ENCODE measurements around the gene ID2. TPM values are rescaled to one million over a fixed set of nuclear protein-coding genes. Genes with fewer than 3 reads are reported as not detected.

Gene ID2
- total and polyA plus RNA-seq, 3 experiments from 2014 or later, result 162 to 378 (median 165) TPM

DNA sequence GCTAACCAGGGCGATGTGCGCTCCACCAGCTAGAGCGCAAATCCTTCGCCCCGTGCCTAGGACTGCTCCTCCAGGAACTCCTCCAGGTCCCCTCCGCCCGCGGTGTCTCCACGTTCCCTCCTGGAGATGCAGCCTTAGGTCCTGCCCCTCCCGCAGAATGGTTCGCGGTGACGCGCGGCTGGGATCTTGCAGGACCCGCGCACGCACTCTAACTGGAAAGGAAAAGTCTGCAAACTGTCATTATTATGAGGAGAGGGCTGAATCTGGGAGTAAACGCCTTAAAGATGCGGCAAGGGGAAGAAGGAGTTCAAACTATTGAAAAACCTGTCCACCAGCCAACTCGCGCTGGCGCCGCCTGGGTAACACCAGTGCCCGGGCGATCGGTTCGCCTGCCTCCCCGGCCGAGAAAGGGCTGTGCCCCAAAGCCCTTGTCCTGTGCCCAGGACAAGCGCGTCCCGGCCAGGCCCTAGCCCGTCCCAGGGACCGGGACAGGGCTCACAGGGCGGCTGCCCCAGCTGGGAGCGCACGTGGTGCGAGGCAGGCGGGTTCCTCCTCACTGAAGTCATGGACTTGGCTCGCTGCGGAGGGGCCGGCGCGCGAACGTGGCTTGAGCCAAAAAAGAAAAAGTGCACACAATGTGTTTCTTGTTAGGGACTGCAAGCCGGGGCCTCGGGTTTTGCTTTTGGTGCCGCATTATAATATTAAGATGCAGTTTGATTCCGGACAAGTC lies 5.5 kb upstream of the ID2 start:
- ChIA-PET CTCF (interaction anchor here (0.8 kb wide), 1 partner anchor 8 kb away, joined by 3 read pairs; no protein-coding TSS in a partner anchor), POLR2A (no interaction called here)
- Histone ChIP-seq H3K27me3 (ENCODE audit: insufficient read depth, low read length, poor library complexity, severe bottlenecking) (peaks cover 12% of the 10 kb centered on the region), H3K4me3 (ENCODE audit: low read length) (no peak overlapping the region), H3K9me3 (ENCODE audit: low read length) (peaks cover 3% of the 10 kb centered on the region), H3K27ac (ENCODE audit: low read depth, low read length) (peak overlapping the region; percentile 76), H3K36me3 (ENCODE audit: insufficient read depth, low read length) (no peaks in the 10 kb centered on the region), H3K4me1 (ENCODE audit: insufficient read depth, low read length) (peaks cover 36% of the 10 kb centered on the region)
- Mint-ChIP-seq H3K9me3 (peaks cover 13 to 23% (median 21%) of the 10 kb centered on the region in 5 donors), H3K4me1 (peaks cover 33 to 38% (median 37%) of the 10 kb centered on the region in 3 donors), H3K27me3 (peaks cover 17 to 30% of the 10 kb centered on the region in 2 donors), H3K4me3 (peak overlapping the region in 2 of 7 donors; percentile 70 to 100), H3K36me3 (peaks cover 2 to 11% (median 4%) of the 10 kb centered on the region in 3 donors), H3K27ac (peak overlapping the region in 1 of 8 donors; percentile 16)
- no peak for DNase-seq

DNA sequence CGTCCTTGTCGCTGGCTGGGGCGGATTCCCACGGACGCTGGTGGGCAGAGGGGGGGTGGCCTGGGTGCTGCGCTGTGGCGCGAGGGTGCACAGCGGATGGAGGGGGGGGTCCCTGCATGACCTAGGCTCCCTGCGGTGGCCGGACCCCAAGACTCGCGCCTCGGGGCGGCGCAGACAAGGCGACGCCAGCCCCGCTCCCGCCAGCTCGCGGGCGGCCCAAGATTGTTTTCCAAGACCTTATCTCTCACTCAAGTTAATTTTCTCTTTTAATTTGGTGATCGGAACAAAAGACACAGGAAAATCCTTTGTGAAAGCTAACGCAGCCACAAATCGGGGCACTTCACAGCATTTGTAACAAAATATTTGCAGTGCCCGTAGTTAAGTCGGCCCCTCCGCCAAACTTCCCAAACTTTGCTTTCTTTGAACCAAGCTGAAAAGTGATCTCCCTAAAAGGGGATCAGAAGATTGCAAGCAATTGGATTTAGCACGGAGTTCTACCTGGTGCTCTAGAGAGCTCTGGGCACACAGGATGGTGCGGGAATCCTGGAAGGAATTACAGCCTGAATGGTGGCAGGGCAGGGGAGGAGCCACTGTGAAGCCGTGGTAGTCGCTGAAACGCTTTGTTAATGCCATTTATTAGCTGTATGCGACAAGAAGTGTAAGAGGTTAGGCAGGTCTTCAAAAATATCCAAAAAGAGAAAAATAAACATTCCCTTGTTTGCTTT lies 4.8 kb upstream of the ID2 start:
- ChIA-PET CTCF (no interaction called here), POLR2A (interaction anchor here (0.6 kb wide), 1 partner anchor 369 kb away, joined by 3 read pairs; no protein-coding TSS in a partner anchor)
- Mint-ChIP-seq H3K9me3 (peaks cover 13 to 23% (median 21%) of the 10 kb centered on the region in 5 donors), H3K4me1 (peaks cover 33 to 37% (median 35%) of the 10 kb centered on the region in 3 donors), H3K27me3 (peaks cover 21 to 30% of the 10 kb centered on the region in 2 donors), H3K36me3 (peaks cover 4 to 12% (median 6%) of the 10 kb centered on the region in 3 donors), H3K27ac (peak overlapping the region in 5 of 8 donors; percentile 11 to 96 (median 84)), H3K4me3 (peak overlapping the region in 6 of 7 donors; percentile 83 to 100 (median 86))
- Histone ChIP-seq H3K9me3 (ENCODE audit: low read length) (peaks cover 3% of the 10 kb centered on the region), H3K4me1 (ENCODE audit: insufficient read depth, low read length) (peaks cover 36% of the 10 kb centered on the region), H3K27me3 (ENCODE audit: insufficient read depth, low read length, poor library complexity, severe bottlenecking) (peaks cover 12% of the 10 kb centered on the region), H3K27ac (ENCODE audit: low read depth, low read length) (peak overlapping the region; percentile 76), H3K36me3 (ENCODE audit: insufficient read depth, low read length) (no peaks in the 10 kb centered on the region), H3K4me3 (ENCODE audit: low read length) (no peak overlapping the region)
- DNase-seq, result no peak

DNA sequence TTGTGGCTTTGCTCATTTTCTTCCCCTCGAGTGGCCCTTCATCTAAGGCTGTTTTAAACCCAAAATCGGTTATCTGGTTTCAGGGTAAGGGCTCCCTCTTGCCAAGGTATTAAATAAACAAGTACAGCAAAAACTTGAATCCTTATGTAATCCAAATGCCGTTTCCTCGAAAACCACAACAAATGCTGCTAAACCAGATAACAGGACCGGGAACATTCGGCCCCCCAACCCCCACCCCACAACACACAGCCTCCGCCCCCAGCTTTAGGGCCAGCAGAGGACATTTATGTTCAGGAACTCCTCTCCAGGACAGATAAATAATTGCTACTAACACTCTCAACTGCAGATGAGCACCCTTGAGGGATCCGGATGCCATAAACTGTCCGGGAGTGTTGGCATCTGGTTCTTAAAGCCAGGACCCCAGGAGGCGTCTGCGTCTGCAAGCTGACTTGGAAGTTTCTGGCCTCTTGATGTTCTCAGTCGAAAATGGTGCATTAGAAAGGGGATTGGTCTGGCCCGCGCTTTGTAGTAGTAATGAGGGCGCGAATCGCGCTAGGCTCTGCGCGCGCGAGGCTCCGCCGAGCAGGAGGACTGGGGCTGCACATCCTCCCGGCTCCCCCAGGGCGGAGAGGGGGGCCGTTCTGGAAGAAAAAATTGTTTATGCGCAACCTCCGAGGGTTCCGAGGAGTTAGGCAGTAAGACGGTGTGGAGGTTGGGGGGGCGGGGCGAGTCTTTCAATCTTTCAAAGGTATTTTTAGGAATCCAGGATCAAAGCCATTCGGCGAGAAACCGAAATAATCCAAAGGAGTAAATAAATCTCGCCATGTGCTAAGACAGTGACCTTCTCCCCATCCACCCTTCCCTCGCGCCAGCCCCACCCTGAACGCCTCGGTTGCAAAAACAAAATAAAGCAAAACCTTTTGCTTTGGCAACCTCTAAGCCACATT lies 3.9 kb upstream of the ID2 start:
- Histone ChIP-seq H3K27ac (ENCODE audit: low read depth, low read length) (peak overlapping the region; percentile 76), H3K27me3 (ENCODE audit: insufficient read depth, low read length, poor library complexity, severe bottlenecking) (peaks cover 12% of the 10 kb centered on the region), H3K36me3 (ENCODE audit: insufficient read depth, low read length) (no peaks in the 10 kb centered on the region), H3K4me3 (ENCODE audit: low read length) (peak overlapping the region; percentile 68), H3K4me1 (ENCODE audit: insufficient read depth, low read length) (peaks cover 36% of the 10 kb centered on the region), H3K9me3 (ENCODE audit: low read length) (peaks cover 3% of the 10 kb centered on the region)
- POLR2A ChIA-PET, result interaction anchor here (0.6 to 1.3 kb wide), 3 partner anchors 370 to 1247 kb away, joined by 3 to 4 read pairs (median 3); no protein-coding TSS in a partner anchor
- Mint-ChIP-seq H3K4me1 (peaks cover 33 to 37% (median 35%) of the 10 kb centered on the region in 3 donors), H3K9me3 (peaks cover 13 to 23% (median 21%) of the 10 kb centered on the region in 5 donors), H3K27ac (peak overlapping the region; percentile 54 to 96 (median 92)), H3K27me3 (peaks cover 22 to 30% of the 10 kb centered on the region in 2 donors), H3K4me3 (peak overlapping the region; percentile 83 to 100 (median 86)), H3K36me3 (peaks cover 4 to 16% (median 14%) of the 10 kb centered on the region in 3 donors)
- peak; percentile 32 to 72 (median 39) for DNase-seq
- CTCF ChIA-PET, result interaction anchor here (1.3 to 4.9 kb wide), 2 partner anchors 152 to 953 kb away, joined by 3 to 21 read pairs; no protein-coding TSS in a partner anchor

DNA sequence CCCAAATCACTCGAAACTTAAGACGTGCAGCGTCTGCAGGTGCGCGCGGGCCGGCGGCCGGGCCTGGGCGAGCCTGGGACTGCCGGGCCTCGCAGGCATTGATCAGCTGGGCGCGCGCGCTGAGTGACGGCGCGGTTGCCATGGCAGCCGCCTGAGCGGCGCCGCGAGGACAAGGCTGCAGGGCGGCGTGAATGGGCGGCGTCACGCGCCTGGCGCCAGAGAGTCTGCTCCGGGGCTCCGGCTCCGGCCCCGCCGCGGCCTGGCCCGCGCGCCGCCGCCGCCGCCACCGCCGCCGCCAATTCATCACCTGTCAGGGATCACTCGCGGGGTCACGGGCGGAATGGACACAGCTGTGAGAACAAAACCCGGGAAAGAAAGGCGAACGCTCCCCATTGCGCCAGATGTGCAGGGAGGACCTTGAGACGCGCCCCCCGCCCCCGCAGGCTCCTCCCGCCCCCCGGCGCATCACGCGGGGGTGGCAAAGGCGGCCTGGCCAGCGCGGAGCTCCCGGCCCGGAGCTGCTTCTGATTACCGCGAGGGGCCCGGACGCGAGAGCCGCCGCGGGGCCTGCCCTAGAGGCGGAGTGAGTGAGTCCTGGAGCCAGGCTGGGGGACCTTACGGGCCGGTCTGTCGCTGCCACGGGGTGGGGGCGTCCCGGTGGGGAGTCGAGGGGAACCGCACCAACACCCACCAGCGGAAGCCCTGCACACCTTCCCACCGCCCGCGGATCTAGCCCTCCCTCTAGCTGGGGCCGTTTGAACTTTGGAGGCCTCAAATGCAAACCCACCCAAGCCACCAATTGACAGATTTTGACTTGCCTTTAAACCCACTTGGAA lies 2.9 kb upstream of the ID2 start:
- CTCF ChIA-PET, result interaction anchor here (1.3 to 4.9 kb wide), 3 partner anchors 153 to 1251 kb away, joined by 3 to 31 read pairs (median 21); no protein-coding TSS in a partner anchor
- H3K9me3 ChIP-seq (ENCODE audit: low read length), result no peaks in the 10 kb centered on the region
- peaks cover 22 to 26% of the 10 kb centered on the region in 2 donors for H3K27me3 Mint-ChIP-seq
- H3K4me3 ChIP-seq (ENCODE audit: low read length), result peak overlapping the region; percentile 20
- H3K27me3 ChIP-seq (ENCODE audit: insufficient read depth, low read length, poor library complexity, severe bottlenecking), result peaks cover 12% of the 10 kb centered on the region
- H3K4me1 Mint-ChIP-seq, result peaks cover 37 to 41% (median 41%) of the 10 kb centered on the region in 3 donors
- peaks cover 36% of the 10 kb centered on the region for H3K4me1 ChIP-seq (ENCODE audit: insufficient read depth, low read length)
- H3K4me3 Mint-ChIP-seq, result peak overlapping the region; percentile 88 to 100 (median 98)
- H3K9me3 Mint-ChIP-seq, result peaks cover 8 to 16% (median 14%) of the 10 kb centered on the region in 5 donors
- POLR2A ChIA-PET, result interaction anchor here (1.0 to 1.3 kb wide), 3 partner anchors 164 to 1248 kb away, joined by 3 to 4 read pairs (median 3); no protein-coding TSS in a partner anchor
- DNase-seq, result peak; percentile 77 to 92 (median 86)
- H3K27ac Mint-ChIP-seq, result peak overlapping the region; percentile 87 to 97 (median 94)
- no peaks in the 10 kb centered on the region for H3K36me3 ChIP-seq (ENCODE audit: insufficient read depth, low read length)
- peak overlapping the region; percentile 82 for H3K27ac ChIP-seq (ENCODE audit: low read depth, low read length)
- H3K36me3 Mint-ChIP-seq, result peaks cover 0 to 23% (median 17%) of the 10 kb centered on the region in 3 donors

DNA sequence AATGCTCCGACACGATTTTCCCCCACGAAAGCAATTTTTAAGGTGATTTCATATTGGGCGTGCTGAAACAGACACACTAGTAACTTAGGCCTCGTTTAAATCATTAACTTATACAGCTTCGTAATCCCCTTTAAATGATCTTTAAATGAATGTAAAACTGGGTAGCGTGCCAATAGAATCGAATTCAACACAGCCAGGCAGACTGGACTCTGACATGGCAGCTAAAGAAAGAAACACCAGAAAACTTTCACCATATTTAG lies 2.4 kb upstream of the ID2 start:
- Mint-ChIP-seq H3K27ac (peak overlapping the region; percentile 87 to 97 (median 94)), H3K36me3 (peaks cover 0 to 23% (median 12%) of the 10 kb centered on the region in 3 donors), H3K9me3 (peaks cover 3 to 10% (median 9%) of the 10 kb centered on the region in 5 donors), H3K4me3 (peak overlapping the region; percentile 88 to 100 (median 98)), H3K4me1 (peaks cover 40 to 45% (median 42%) of the 10 kb centered on the region in 3 donors), H3K27me3 (peaks cover 18 to 21% of the 10 kb centered on the region in 2 donors)
- H3K9me3 ChIP-seq (ENCODE audit: low read length), result no peaks in the 10 kb centered on the region
- POLR2A ChIA-PET, result interaction anchor here (1.3 kb wide), 2 partner anchors 164 to 1249 kb away, joined by 3 to 4 read pairs; no protein-coding TSS in a partner anchor
- H3K36me3 ChIP-seq (ENCODE audit: insufficient read depth, low read length), result no peaks in the 10 kb centered on the region
- H3K27me3 ChIP-seq (ENCODE audit: insufficient read depth, low read length, poor library complexity, severe bottlenecking), result peaks cover 12% of the 10 kb centered on the region
- peak overlapping the region; percentile 82 for H3K27ac ChIP-seq (ENCODE audit: low read depth, low read length)
- no peak for DNase-seq
- CTCF ChIA-PET, result interaction anchor here (1.3 to 4.9 kb wide), 4 partner anchors 153 to 1251 kb away, joined by 3 to 31 read pairs (median 12); no protein-coding TSS in a partner anchor
- peak overlapping the region; percentile 20 for H3K4me3 ChIP-seq (ENCODE audit: low read length)
- peaks cover 36% of the 10 kb centered on the region for H3K4me1 ChIP-seq (ENCODE audit: insufficient read depth, low read length)

DNA sequence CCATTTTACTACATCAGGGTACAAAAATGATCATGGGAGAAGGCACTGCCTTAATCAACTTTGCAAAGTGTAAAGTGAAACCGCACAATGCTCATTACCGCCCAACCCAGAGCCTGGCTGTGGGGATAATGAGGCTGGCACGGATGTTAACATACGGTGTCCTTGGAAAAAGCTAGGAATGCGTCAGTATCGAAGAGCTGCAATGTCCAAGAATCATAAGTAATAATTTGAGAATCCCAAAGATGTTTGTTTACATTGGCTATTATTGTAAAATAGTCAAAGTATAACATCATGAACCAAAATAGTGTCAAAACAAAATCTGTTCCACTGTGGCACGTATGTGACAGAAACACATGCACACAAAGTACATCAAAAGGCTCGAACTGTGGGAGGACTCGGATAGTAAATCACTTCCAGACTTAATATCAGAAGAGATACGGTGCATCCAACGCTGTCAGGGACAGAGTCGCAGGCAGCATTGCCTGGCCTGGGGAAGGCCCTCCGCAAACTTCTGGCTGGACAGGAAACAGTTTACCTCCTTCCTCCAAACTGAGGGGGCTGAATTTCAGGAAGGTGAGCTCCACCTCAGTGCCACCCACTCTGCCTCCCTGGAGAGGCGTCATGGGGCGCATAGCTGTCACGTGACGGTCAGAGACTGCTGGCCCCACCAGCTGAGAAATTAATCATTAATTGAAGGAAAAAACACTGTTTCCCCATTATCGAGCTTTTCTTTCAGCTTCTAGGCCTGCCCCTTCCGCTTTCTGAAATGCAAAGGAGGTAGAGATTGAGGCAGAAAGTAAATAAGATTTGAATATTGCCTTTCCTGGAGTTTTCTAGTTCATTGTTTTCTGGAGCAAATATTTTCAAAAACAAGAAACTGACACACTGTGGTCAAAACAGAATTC lies 1.8 kb upstream of the ID2 start:
- Mint-ChIP-seq H3K4me1 (peaks cover 42 to 48% (median 45%) of the 10 kb centered on the region in 3 donors), H3K27me3 (peaks cover 16 to 20% of the 10 kb centered on the region in 2 donors), H3K4me3 (peak overlapping the region; percentile 88 to 100 (median 98)), H3K27ac (peak overlapping the region; percentile 92 to 97 (median 96)), H3K36me3 (peaks cover 0 to 25% (median 10%) of the 10 kb centered on the region in 3 donors), H3K9me3 (peaks cover 0 to 5% (median 3%) of the 10 kb centered on the region in 5 donors)
- ChIA-PET CTCF (interaction anchor here (0.8 to 4.9 kb wide), 10 partner anchors 9 to 1583 kb away, joined by 3 to 31 read pairs (median 3); no protein-coding TSS in a partner anchor), POLR2A (interaction anchor here (0.6 to 3.3 kb wide), 14 partner anchors 24 to 1253 kb away, joined by 3 to 83 read pairs (median 4); no protein-coding TSS in a partner anchor)
- Histone ChIP-seq H3K27me3 (ENCODE audit: insufficient read depth, low read length, poor library complexity, severe bottlenecking) (peaks cover 12% of the 10 kb centered on the region), H3K36me3 (ENCODE audit: insufficient read depth, low read length) (no peaks in the 10 kb centered on the region), H3K27ac (ENCODE audit: low read depth, low read length) (peak overlapping the region; percentile 82), H3K9me3 (ENCODE audit: low read length) (no peaks in the 10 kb centered on the region), H3K4me3 (ENCODE audit: low read length) (peak overlapping the region; percentile 20), H3K4me1 (ENCODE audit: insufficient read depth, low read length) (peaks cover 36% of the 10 kb centered on the region)
- DNase-seq, result peak in 1 of 5 donors; percentile 18
